PC-3 (cell line): ENCODE measurements around the gene GTPBP3. TPM values are rescaled to one million over a fixed set of nuclear protein-coding genes. Genes with fewer than 3 reads are reported as not detected.

Experiments used
- ATAC-seq: fragments of 200-7000 bp; cut with Tn5 transposase; 2 replicates; pipeline ENCODE4 v1.9.1; 2020; ENCODE audit warnings: mild to moderate bottlenecking, moderate library complexity
- BruUV-seq: library from RNA; stranded (reverse); fragments of 400-500 nt; replicated peaks from 2 replicates; lab custom pipeline; 2021; lab: Mats Ljungman, UMichigan
- CTCF ChIA-PET: fragments of 300-600 bp; sonication (Branson Sonifier 250); formaldehyde crosslinking; loops from one replicate; lab custom pipeline; 2022; ENCODE audit warnings: antibody characterized with exemption; lab: Charles Lee
- POLR2A ChIA-PET: fragments of 300-600 bp; sonication (Branson Sonifier 250); formaldehyde crosslinking; loops from one replicate; lab custom pipeline; 2022; ENCODE audit warnings: antibody characterized with exemption; ENCODE audit not compliant: unreplicated experiment; lab: Charles Lee
- DNase-seq: peaks from one replicate; pipeline ENCODE4 v3.0.0-alpha.2; 2015
- H2AFZ ChIP-seq: fragments of 300-600 bp; sonication (generic); 2 replicates; pipeline ENCODE4 v1.6.0; 2016; ENCODE audit warnings: antibody characterized with exemption, low read length
- H3F3A ChIP-seq: fragments of 300-600 bp; sonication (generic); one replicate; pipeline ENCODE4 v1.6.0; 2017; ENCODE audit warnings: antibody characterized with exemption, low read length, control low read depth, mild to moderate bottlenecking; ENCODE audit not compliant: unreplicated experiment
- H3K27ac ChIP-seq: fragments of 300-600 bp; sonication (generic); 2 replicates; pipeline ENCODE4 v1.5.1; 2016; ENCODE audit warnings: mild to moderate bottlenecking, low read length
- H3K27me3 ChIP-seq: fragments of 300-600 bp; sonication (generic); 2 replicates; pipeline ENCODE4 v1.6.1; 2016; ENCODE audit warnings: low read length, mixed read lengths
- H3K36me3 ChIP-seq: fragments of 300-600 bp; sonication (generic); 2 replicates; pipeline ENCODE4 v1.6.1; 2016; ENCODE audit warnings: low read depth, mixed run types, low read length, mixed read lengths
- H3K4me1 ChIP-seq: fragments of 300-600 bp; sonication (generic); 2 replicates; pipeline ENCODE4 v1.5.1; 2016; ENCODE audit warnings: low read length; ENCODE audit not compliant: insufficient read depth
- H3K4me2 ChIP-seq: fragments of 300-600 bp; sonication (generic); 2 replicates; pipeline ENCODE4 v1.6.0; 2016; ENCODE audit warnings: low read length
- H3K4me3 ChIP-seq: fragments of 300-600 bp; sonication (generic); 2 replicates; pipeline ENCODE4 v1.5.1; 2016; ENCODE audit warnings: mild to moderate bottlenecking, low read length, mixed read lengths
- H3K79me2 ChIP-seq: fragments of 300-600 bp; sonication (generic); 2 replicates; pipeline ENCODE4 v1.6.1; 2017; ENCODE audit warnings: low read length, mixed read lengths
- H3K9ac ChIP-seq: fragments of 300-600 bp; sonication (generic); 2 replicates; pipeline ENCODE4 v1.6.0; 2016; ENCODE audit warnings: mild to moderate bottlenecking, low read length
- H3K9me2 ChIP-seq: fragments of 300-600 bp; sonication (generic); replicated peaks from 2 replicates; pipeline ENCODE4 v1.6.1; 2016; ENCODE audit warnings: mixed run types, low read length, mixed read lengths
- H3K9me3 ChIP-seq: fragments of 300-600 bp; sonication (generic); 2 replicates; pipeline ENCODE4 v1.6.1; 2016; ENCODE audit warnings: low read length, mixed read lengths
- H4K20me1 ChIP-seq: fragments of 300-600 bp; sonication (generic); 2 replicates; pipeline ENCODE4 v1.6.1; 2016; ENCODE audit warnings: low read length, mixed read lengths
- EZH2 ChIP-seq: fragments of 300-600 bp; sonication (generic); IDR thresholded peaks from one replicate; pipeline ENCODE4 v1.6.1; 2017; ENCODE audit warnings: antibody characterized with exemption, mild to moderate bottlenecking, low read length; ENCODE audit not compliant: unreplicated experiment
- EZH2phosphoT487 ChIP-seq: fragments of 300-600 bp; sonication (generic); IDR thresholded peaks from 2 replicates; pipeline ENCODE4 v1.6.1; 2018; ENCODE audit warnings: mild to moderate bottlenecking, antibody characterized with exemption, low read length, borderline replicate concordance
- intact Hi-C: fragments of 100-400 bp; cut with micrococcal nuclease; formaldehyde crosslinking; loops from 2 replicates; pipeline ENCODE4 v1.9.0; 2023
- total RNA-seq: library from RNA; depleted of rRNA; stranded (reverse); fragments of >200 nt; gene quantifications from 2 replicates; pipeline ENCODE4 v1.2.3, GENCODE V29; 2014
- TF ChIP-seq, protein P1 (sequence below): fragments of 300-600 bp; sonication (generic); conservative IDR thresholded peaks from 2 replicates; pipeline ENCODE4 v1.5.1; 2017; ENCODE audit warnings: antibody characterized with exemption, low read depth, mild to moderate bottlenecking, low read length

GTPBP3 gene
- total RNA-seq, 1 experiment from 2014 or later: 86.0 TPM

DNA sequence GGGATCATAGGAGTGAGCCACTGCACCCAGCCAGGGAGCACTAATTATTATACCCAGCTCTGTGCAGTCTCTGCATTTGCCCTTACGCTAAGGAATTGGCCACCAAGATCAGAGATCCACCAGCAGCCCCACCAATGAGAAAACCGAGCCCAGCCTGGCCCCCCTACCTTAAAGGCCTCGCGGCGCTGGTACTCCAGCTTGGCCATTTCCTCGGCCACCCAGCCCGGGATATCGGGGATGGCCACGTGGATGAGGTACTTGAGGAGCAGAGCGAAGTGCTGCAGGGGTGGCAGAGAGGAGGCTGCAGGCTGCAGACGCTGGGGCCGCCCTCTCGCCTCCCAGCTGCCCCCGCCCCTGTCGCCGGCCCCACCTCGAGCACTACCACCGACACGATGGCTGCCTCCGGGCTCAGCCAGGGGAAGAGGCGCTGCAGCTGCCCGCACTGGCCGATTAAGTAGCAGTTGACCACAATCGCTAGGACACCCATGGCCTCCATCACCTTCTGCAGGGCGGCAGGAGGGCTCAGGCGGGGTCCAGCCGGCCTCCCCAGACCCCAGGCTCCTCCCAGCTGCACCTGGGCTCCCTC is 10.2 kb upstream of the GTPBP3 start:
- DNase-seq: no peak
- Histone ChIP-seq H3F3A (no peaks in the 10 kb centered on the region), H3K4me2 (no peak overlapping the region), H3K4me1 (no peaks in the 10 kb centered on the region), H3K9me3 (no peaks in the 10 kb centered on the region), H4K20me1 (no peaks in the 10 kb centered on the region), H3K79me2 (no peaks in the 10 kb centered on the region), H3K36me3 (no peaks in the 10 kb centered on the region), H3K27me3 (no peaks in the 10 kb centered on the region), H2AFZ (no peak overlapping the region), H3K9me2 (no peaks in the 10 kb centered on the region), H3K4me3 (no peak overlapping the region), H3K27ac (no peak overlapping the region), H3K9ac (no peak overlapping the region)
- ChIA-PET POLR2A (interaction anchor here (0.7 kb wide), 1 partner anchor 22 kb away, joined by 4 read pairs; the partner anchor contains the start of gene MRPL34), CTCF (no interaction called here)
- no peak for ATAC-seq
- TF ChIP-seq, protein P1, sequence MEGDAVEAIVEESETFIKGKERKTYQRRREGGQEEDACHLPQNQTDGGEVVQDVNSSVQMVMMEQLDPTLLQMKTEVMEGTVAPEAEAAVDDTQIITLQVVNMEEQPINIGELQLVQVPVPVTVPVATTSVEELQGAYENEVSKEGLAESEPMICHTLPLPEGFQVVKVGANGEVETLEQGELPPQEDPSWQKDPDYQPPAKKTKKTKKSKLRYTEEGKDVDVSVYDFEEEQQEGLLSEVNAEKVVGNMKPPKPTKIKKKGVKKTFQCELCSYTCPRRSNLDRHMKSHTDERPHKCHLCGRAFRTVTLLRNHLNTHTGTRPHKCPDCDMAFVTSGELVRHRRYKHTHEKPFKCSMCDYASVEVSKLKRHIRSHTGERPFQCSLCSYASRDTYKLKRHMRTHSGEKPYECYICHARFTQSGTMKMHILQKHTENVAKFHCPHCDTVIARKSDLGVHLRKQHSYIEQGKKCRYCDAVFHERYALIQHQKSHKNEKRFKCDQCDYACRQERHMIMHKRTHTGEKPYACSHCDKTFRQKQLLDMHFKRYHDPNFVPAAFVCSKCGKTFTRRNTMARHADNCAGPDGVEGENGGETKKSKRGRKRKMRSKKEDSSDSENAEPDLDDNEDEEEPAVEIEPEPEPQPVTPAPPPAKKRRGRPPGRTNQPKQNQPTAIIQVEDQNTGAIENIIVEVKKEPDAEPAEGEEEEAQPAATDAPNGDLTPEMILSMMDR: no peak
- no peak for TF ChIP-seq EZH2
- TF ChIP-seq EZH2phosphoT487: no peak
- BruUV-seq: no TSS peak
- intact Hi-C loops: no loop called here

DNA sequence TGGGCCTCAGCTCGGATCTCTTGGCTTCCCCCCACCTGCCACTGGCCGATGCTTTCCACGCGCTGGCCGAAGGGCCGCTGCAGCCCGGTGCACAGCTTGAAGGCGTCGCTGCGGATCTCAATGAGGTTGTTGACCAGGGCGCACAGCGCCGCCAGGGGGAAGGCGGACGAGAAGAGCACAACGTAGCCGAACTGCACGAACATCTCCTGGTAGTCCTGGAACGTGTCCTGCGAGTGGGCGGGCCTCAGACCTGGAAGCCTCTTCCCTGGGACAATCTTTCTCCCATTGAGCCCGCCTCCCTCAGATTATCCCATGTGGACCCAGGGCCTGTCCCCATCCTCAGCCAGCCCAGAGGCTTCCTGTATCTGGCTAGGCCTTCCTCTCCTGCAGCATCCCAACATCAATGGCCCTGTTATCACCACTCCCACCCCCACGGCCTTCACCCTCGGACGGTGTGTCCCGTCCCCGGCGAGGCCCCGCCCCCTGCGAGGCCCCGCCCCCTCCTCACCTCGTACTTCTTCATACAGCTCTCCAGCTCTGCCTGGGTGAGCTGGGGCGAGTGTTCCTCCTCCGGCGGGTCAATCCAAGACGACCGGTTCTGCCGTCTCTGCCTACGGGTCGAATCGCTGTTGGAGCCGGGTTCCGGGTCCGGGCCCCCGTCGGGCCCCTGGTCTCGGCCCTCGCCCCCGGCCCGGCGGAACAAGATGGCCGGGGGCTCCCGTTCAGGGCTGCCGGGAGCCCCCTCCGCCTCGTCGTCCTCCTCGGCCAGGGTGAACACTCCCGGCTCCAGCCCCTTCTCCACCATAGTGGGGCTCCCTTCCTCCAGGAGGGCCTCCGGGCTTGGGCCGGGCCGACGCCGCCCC is 9.5 kb upstream of the GTPBP3 start:
- no peak overlapping the region for H3K27ac ChIP-seq
- no peaks in the 10 kb centered on the region for H3K79me2 ChIP-seq
- intact Hi-C loops: no loop called here
- H3K4me1 ChIP-seq: no peaks in the 10 kb centered on the region
- H4K20me1 ChIP-seq: no peaks in the 10 kb centered on the region
- ChIA-PET POLR2A (interaction anchor here (0.7 kb wide), 1 partner anchor 22 kb away, joined by 4 read pairs; the partner anchor contains the start of gene MRPL34), CTCF (no interaction called here)
- no peaks in the 10 kb centered on the region for H3K9me2 ChIP-seq
- no peaks in the 10 kb centered on the region for H3K9me3 ChIP-seq
- H3K36me3 ChIP-seq: peaks cover 2% of the 10 kb centered on the region
- DNase-seq (no peak), ATAC-seq (no peak)
- TF ChIP-seq, protein P1: no peak
- TF ChIP-seq EZH2: no peak
- TF ChIP-seq EZH2phosphoT487: no peak
- H3K9ac ChIP-seq: no peak overlapping the region
- no peaks in the 10 kb centered on the region for H3K27me3 ChIP-seq
- no peak overlapping the region for H2AFZ ChIP-seq
- no peaks in the 10 kb centered on the region for H3F3A ChIP-seq
- BruUV-seq: no TSS peak
- no peak overlapping the region for H3K4me2 ChIP-seq
- no peak overlapping the region for H3K4me3 ChIP-seq
